Activated naive CD8-positive, alpha-beta T cell treated with anti-CD3 and anti-CD28 coated beads, Interleukin-2, amount 50 U/mL, for 16 hours (primary cell): ENCODE results near the gene GRAPL.
"Not testable (repeated sequence)": the region's sequence is repeated elsewhere in the genome, so short reads cannot be mapped to it uniquely, and the experiment has no call there.

Experiments
- DNase-seq: peaks from one replicate; pipeline ENCODE4 v3.0.0-alpha.2; 2020; ENCODE audit warnings: low read depth, low spot score

The GRAPL gene

GRCh38 chr17:19127148-19127980 is at the start of gene GRAPL:
Gene GRAPL, plus strand, starts transcription at chr17:19127589. Its CDS starts 31 bp downstream, at chr17:19127620.
- DNase-seq: not testable (repeated sequence)

GRCh38 chr17:19088804-19089685 is 38.3 kb upstream of the GRAPL start:
- DNase-seq: not testable (repeated sequence)

GRCh38 chr17:19090058-19090772 is 37.2 kb upstream of the GRAPL start:
- not testable (repeated sequence) for DNase-seq

GRCh38 chr17:19092737-19093683 is 34.4 kb upstream of the GRAPL start:
- DNase-seq: not testable (repeated sequence)

DNA sequence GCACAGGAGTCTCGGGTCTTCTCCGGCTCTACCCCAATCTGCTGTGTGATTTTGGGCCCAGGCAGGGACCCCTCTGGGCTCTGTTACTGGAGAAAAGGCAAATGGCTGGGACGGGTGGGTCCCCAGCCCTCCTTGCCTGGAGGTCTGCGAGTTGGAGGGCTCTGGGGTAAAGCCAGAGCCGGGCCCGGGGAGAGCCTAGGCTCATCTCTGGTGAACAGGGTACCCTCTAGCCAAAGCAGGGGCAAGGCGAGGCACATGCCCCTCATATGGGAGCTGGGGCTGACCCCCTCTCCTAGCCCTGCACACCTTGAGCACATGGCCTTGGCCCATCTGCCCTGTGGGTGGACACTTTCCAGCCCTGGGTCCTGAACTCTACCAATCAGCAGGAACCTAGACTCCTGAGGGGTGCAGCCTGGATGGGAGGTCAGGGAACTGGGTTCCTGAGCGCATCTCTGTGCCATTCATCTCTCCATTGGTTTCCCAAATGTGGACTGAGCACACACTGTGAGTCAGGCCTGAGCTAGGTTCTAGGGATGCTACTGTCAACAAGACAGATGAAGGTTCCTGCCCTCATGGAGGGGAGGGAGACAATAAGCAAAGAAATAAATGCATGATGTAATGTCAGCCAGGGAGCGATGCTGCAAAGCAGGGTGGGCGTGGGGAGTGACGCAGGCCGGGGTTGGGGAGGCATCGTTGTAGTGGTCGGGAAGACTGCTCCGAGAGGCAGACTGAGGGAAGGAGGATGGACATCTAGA is 33.5 kb upstream of the GRAPL start:
- not testable (repeated sequence) for DNase-seq

DNA sequence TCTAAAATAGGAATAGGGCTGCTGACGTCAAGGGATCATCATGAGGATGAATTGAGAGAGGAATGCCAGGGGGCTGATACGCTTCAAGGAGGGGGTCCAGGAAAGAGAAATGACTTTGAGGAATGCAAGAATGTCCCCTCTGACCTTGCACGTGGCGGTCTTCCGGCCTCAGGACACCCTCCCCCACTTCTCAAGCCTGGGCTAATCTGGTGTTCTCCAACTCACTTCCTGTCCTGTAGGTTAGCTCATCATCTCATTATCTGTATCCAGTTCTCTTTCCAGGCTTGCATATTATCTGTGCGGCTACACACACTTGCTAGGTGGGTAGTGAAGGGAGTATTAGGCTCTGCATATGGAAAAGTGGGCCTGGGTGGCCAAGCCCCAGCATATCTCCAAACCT is 18.9 kb upstream of the GRAPL start:
- not testable (repeated sequence) for DNase-seq

DNA sequence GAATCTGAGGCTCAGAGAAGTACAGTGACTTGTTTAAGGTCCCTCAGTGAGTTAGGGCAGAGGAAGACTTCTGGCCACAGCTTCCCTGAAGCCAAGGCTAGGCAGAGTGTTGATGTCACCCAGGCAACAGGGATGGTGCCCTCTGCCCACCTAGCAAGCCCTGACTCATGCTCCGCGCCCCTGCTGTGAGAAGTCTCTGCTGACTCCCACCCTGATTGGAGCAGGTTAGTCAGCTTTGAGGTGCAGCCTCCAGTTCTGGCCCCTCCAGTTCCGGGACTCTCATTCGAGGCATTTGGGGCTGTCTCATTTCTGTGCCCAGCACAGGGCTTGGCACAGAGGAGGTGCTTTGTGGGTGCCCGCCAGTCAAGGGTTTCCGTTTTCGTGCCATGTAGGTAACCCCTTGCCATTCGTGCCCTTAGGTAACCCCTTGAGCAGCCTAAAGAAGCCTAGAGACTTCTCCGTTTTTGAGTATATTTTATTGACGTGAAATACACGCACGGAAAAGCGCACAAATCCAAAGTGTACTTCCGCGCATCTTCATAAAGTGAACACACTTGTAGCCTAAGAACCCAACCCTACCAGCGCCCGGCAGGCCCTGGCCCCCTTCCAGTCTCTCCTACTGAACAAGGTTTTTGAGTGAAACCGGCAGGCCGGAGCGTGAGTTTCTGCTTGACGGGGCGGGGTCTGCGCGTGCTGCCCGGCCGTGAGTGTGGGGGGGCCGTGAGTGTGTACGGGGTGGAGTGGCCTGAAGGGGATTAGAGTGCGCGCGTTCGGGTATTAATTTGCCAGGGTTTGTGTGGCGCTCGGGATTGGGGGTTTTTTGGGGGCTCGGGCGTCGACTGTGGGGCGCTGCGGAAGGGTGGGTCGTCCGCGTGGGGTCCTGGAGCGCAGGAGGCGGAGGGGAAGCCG is 16.9 kb upstream of the GRAPL start:
- DNase-seq: not testable (repeated sequence)

GRCh38 chr17:19111111-19111711 is 16.2 kb upstream of the GRAPL start:
- DNase-seq: peak; percentile 13

DNA sequence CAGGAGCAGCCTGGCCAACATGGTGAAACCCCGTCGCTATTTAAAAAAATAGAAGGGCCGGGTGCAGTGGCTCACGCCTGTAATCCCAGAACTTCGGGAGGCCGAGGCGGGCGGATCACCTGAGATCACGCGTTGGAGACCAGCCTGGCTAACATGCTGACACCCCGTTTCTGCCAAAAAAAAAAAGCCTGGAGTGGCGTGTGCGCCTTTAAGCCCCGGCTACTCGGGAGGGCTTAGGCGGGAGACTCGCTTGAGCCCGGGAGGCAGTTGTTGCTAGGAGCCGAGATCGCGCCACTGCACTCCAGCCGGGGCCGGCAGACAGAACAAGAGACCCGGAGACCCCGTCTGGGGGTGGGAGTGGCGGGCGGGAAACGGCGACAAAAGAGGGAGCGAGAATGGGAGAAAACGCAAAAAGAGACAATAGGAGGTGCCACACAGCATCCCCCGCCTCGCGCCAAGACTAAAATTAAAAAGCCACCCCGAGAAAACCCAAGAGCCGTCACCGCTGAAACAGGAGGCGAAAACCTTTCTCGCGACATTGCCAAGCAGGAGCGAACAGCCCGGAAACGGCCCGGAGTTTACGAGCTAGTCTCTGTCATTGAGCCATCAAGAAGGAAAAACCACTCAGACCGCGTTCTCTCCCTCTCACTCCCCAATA is 15.5 kb upstream of the GRAPL start:
- peak; percentile 26 for DNase-seq

GRCh38 chr17:19112459-19112826 is 14.9 kb upstream of the GRAPL start:
- DNase-seq: not testable (repeated sequence)

DNA sequence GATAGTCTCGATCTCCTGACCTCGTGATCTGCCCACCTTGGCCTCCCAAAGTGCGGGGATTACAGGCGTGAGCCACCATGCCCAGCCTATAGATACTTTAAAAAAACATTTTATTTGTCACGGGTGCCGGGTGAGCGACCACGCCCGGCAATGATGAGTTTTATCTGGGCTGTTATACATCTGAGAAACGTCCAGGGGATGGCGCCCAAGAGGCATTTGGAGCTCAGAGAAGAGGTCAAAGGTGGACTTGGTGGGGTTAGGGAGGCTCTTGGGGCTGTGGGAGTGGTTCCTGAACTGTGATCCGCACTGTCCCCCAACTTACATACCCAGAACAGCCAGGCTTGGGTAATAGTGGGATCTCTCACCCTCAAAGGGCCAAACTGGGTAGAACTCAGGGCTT is 8.7 kb upstream of the GRAPL start:
- not testable (repeated sequence) for DNase-seq

DNA sequence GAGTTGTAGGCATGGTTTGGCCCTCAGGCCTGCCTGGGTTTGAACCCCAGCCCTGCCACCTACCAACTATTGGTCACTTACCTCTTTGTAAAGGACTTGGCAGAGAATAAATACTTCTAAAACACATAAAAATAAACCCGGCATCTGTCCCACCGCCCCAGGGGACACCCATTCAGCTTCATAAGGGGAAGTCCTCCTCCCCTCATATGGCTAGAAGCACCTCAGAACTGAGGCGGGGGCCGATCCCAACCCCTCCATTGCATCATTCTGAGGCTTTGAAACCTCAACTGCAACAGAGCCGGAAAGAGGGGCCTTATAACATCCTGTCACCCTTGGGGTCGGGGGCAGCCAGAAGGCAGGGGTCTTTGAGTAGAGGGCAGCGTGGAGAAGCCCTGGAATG is 2.1 kb upstream of the GRAPL start:
- not testable (repeated sequence) for DNase-seq

- not testable (repeated sequence) for DNase-seq
These were observed 2.1 kb downstream of the GRAPL start for GRCh38 chr17:19129500-19129899.

GRCh38 chr17:19131108-19131507 is 3.7 kb downstream of the GRAPL start:
- DNase-seq: not testable (repeated sequence)

GRCh38 chr17:19131772-19132171 is 4.4 kb downstream of the GRAPL start:
- not testable (repeated sequence) for DNase-seq

GRCh38 chr17:19133793-19134192 is 6.4 kb downstream of the GRAPL start:
- not testable (repeated sequence) for DNase-seq

DNA sequence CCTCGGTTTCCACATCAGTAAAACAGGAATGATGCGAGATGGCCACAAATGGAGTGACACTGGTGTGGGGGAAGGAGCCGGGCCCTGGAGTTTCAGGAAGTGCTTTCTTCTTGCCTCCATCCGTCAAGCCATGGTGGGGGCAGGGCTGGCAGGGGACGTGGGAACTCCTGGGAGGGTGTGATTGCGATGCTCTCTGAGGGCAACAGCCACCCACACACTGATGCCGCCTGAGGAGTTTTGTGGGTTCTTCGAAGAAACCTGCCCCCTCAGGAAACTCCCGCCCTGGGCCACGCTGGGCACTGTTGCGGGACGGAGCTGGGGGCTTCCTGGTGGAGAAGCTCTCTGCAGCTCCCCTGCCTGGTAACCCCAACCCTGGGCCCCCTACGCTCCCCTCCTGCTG is 8.0 kb downstream of the GRAPL start:
- not testable (repeated sequence) for DNase-seq

DNA sequence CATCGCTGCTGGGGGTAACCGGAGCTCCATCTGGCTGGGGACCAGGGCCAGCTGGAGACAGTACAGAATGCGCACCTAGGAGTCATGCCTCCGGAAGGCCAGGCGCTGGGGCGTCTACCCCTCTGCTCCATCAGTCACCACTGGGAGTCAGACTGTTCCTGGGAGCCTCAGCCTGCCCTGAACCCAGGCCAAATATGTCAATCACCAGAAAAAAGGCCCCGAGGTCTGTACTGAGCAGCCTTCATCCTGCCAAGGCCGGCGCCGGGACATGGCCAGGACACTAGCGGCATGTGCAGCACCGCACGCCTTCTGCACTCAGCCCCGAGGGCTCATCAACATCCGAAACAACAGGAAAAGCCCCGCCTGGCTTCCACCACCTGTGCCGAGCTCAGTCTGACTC is 8.7 kb downstream of the GRAPL start:
- DNase-seq: not testable (repeated sequence)
